Nephron progenitor cell (in vitro differentiated cells): ENCODE data around the gene AIF1L.
"Not testable (repeated sequence)": the region's sequence is repeated elsewhere in the genome, so short reads cannot be mapped to it uniquely, and the experiment has no call there.

Experiments
- DNase-seq: peaks from one replicate; pipeline ENCODE4 v3.0.0; 2021
- H3K27ac Mint-ChIP-seq: 2 replicates; pipeline ENCODE4 v1.8.0; 2021; ENCODE audit warnings: mild to moderate bottlenecking, moderate library complexity, mixed read lengths
- H3K27me3 Mint-ChIP-seq: 2 replicates; pipeline ENCODE4 v1.8.0; 2021; ENCODE audit warnings: mild to moderate bottlenecking, low read depth, mixed read lengths; ENCODE audit not compliant: poor library complexity
- H3K36me3 Mint-ChIP-seq: 2 replicates; pipeline ENCODE4 v1.8.0; 2021; ENCODE audit warnings: low read depth, mixed read lengths
- H3K4me1 Mint-ChIP-seq: 2 replicates; pipeline ENCODE4 v1.8.0; 2021; ENCODE audit warnings: mixed read lengths
- H3K4me3 Mint-ChIP-seq: 2 replicates; pipeline ENCODE4 v1.8.0; 2021; ENCODE audit warnings: mild to moderate bottlenecking, moderate library complexity, mixed read lengths
- H3K9me3 Mint-ChIP-seq: 2 replicates; pipeline ENCODE4 v1.8.0; 2021; ENCODE audit warnings: mild to moderate bottlenecking, moderate library complexity, mixed read lengths
- CTCF ChIP-seq: fragments of 200-600 bp; sonication (generic); IDR thresholded peaks from 2 replicates; pipeline ENCODE4 v1.5.0; 2021; ENCODE audit warnings: antibody characterized with exemption

The AIF1L gene

GRCh38 chr9:131099102-131099606 is 2.8 kb downstream of the AIF1L start:
- Mint-ChIP-seq H3K36me3 (no peaks in the 10 kb centered on the region), H3K4me1 (peaks cover 62% of the 10 kb centered on the region), H3K27me3 (peaks cover 10% of the 10 kb centered on the region), H3K9me3 (no peaks in the 10 kb centered on the region), H3K27ac (peak overlapping the region; percentile 75), H3K4me3 (peak overlapping the region; percentile 70)
- DNase-seq: no peak
- TF ChIP-seq CTCF: no peak

DNA sequence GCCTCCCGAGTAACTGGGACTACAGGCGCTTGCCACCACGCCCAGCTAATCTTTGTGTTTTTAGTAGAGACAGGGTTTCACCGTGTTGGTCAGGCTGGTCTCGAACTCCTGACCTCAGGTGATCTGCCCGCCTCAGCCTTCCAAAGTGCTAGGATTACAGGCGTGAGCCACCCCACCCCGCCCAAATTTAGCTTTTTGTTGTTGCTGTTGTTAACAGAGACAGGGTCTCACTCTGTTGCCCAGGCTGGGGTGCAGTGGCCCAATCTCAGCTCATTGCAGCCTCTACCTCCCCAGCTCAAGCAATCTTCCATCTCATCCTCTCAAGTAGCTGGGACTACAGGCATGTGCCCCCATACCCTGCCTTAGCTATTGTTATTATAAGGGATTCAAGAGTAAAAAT is 3.5 kb downstream of the AIF1L start:
- H3K36me3 Mint-ChIP-seq, DNase-seq, H3K27ac Mint-ChIP-seq, H3K27me3 Mint-ChIP-seq, H3K9me3 Mint-ChIP-seq, H3K4me3 Mint-ChIP-seq: not testable (repeated sequence)
- peaks cover 65% of the 10 kb centered on the region for H3K4me1 Mint-ChIP-seq

- H3K27ac Mint-ChIP-seq: peak overlapping the region; percentile 80
- H3K4me3 Mint-ChIP-seq: no peak overlapping the region
- H3K9me3 Mint-ChIP-seq: no peaks in the 10 kb centered on the region
- TF ChIP-seq CTCF: no peak
- H3K36me3 Mint-ChIP-seq: no peaks in the 10 kb centered on the region
- DNase-seq: no peak
- H3K27me3 Mint-ChIP-seq: peaks cover 7% of the 10 kb centered on the region
- peaks cover 65% of the 10 kb centered on the region for H3K4me1 Mint-ChIP-seq
Measured at GRCh38 chr9:131100445-131100844, 4.1 kb downstream of the AIF1L start.

GRCh38 chr9:131101207-131101964 is 5.1 kb downstream of the AIF1L start:
- no peak for DNase-seq
- H3K4me3 Mint-ChIP-seq: no peak overlapping the region

DNA sequence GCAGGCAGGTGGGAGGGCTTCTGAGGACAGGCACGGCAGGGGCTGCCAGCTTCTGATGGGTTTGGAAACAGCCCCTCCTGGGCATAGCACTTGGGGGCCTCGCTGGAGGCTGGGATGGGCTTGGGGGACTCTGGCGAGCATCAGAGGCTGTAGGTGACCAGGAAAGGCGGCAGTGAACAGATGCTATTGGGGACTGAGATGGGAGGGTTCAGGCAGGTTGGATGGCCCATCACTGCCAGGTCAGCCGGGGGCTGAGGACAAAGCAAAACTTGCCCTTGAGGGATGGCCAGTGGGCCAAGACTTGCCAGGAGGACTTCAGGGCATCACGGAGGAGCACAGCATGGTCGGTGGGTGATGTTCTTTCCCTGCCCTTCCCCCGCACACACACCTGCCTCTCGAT is 6.7 kb downstream of the AIF1L start:
- peaks cover 14% of the 10 kb centered on the region for H3K36me3 Mint-ChIP-seq
- H3K27ac Mint-ChIP-seq: no peak overlapping the region
- H3K9me3 Mint-ChIP-seq: no peaks in the 10 kb centered on the region
- no peak overlapping the region for H3K4me3 Mint-ChIP-seq
- H3K27me3 Mint-ChIP-seq: no peaks in the 10 kb centered on the region
- DNase-seq: no peak
- TF ChIP-seq CTCF: no peak
- peaks cover 50% of the 10 kb centered on the region for H3K4me1 Mint-ChIP-seq

More at GRCh38 chr9:131101207-131101964, 5.1 kb downstream of the AIF1L start:
- peaks cover 7% of the 10 kb centered on the region for H3K36me3 Mint-ChIP-seq
- no peaks in the 10 kb centered on the region for H3K27me3 Mint-ChIP-seq
- H3K9me3 Mint-ChIP-seq: no peaks in the 10 kb centered on the region
- H3K27ac Mint-ChIP-seq: no peak overlapping the region
- peaks cover 60% of the 10 kb centered on the region for H3K4me1 Mint-ChIP-seq
- no peak for TF ChIP-seq CTCF

DNA sequence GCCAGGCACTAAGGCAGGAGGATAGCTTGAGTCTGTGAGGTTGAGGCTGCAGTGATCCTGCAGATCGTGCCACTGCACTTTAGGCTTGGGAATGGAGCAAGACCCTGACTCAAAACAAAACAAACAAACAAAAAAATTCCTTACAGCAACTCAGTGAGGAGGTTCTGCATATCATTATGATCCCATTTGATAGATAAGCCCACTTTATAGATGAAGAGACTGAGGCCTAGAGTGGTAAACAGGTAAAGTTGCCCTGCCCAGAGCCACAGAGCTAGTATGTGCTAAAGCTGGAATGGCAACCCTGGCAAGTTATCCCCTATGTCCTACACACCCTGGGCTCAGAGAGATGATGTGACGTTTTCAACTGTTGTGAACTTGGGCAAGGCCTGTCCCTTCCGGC is 7.2 kb downstream of the AIF1L start:
- peaks cover 14% of the 10 kb centered on the region for H3K36me3 Mint-ChIP-seq
- no peak for TF ChIP-seq CTCF
- no peaks in the 10 kb centered on the region for H3K27me3 Mint-ChIP-seq
- peaks cover 45% of the 10 kb centered on the region for H3K4me1 Mint-ChIP-seq
- no peak for DNase-seq
- H3K4me3 Mint-ChIP-seq: no peak overlapping the region
- no peaks in the 10 kb centered on the region for H3K9me3 Mint-ChIP-seq
- H3K27ac Mint-ChIP-seq: peak overlapping the region; percentile 36
